ENCODE data around the gene CXCL11.
"Not testable (repeated sequence)": the region's sequence is repeated elsewhere in the genome, so short reads cannot be mapped to it uniquely, and the experiment has no call there.

Gene CXCL11

GRCh38 chr4:76002176-76002575, 33.7 kb downstream of the CXCL11 start:
- DNase-seq (ENCODE audit: low read depth in 2 of 2, low spot score in 1 of 2) = no peak

GRCh38 chr4:76001700-76002099, 34.2 kb downstream of the CXCL11 start:
- no peak for DNase-seq (ENCODE audit: low read depth in 2 of 2, low spot score in 1 of 2)

GRCh38 chr4:76000279-76000678, 35.6 kb downstream of the CXCL11 start:
- no peak for DNase-seq (ENCODE audit: low read depth in 2 of 2, low spot score in 1 of 2)

GRCh38 chr4:75998525-75999147, 37.2 kb downstream of the CXCL11 start:
- not testable (repeated sequence) for DNase-seq (ENCODE audit: low read depth in 2 of 2, low spot score in 1 of 2)

- DNase-seq (ENCODE audit: low read depth in 2 of 2, low spot score in 1 of 2) = no peak
These were observed 37.9 kb downstream of the CXCL11 start for GRCh38 chr4:75997946-75998345.

- DNase-seq (ENCODE audit: low read depth in 2 of 2, low spot score in 1 of 2) = no peak
These were observed 38.8 kb downstream of the CXCL11 start for GRCh38 chr4:75997081-75997480.

- DNase-seq (ENCODE audit: low read depth in 2 of 2, low spot score in 1 of 2) = no peak
These were observed 40.1 kb downstream of the CXCL11 start for GRCh38 chr4:75995727-75996126.

- no peak for DNase-seq (ENCODE audit: low read depth in 2 of 2, low spot score in 1 of 2)
These were observed 43.4 kb downstream of the CXCL11 start for GRCh38 chr4:75992462-75992861.

- DNase-seq (ENCODE audit: low read depth in 2 of 2, low spot score in 1 of 2) = no peak
These were observed 45.9 kb downstream of the CXCL11 start for GRCh38 chr4:75989846-75990528.

GRCh38 chr4:75985116-75985515, 50.8 kb downstream of the CXCL11 start:
- DNase-seq (ENCODE audit: low read depth in 2 of 2, low spot score in 1 of 2) = no peak

Data from stimulated activated CD8-positive, alpha-beta memory T cell treated with anti-CD3 and anti-CD28 coated beads, Interleukin-4, amount 100 ng/mL, for 4 hours (primary cell).